ENCODE measurements around the gene HSPA14. TPM values are rescaled to one million over a fixed set of nuclear protein-coding genes. Genes with fewer than 3 reads are reported as not detected.

The HSPA14 gene
- total and polyA plus RNA-seq, 2 of the 4 experiments (the other 2 are of a cell fraction): 10.3 to 11.8 TPM

DNA sequence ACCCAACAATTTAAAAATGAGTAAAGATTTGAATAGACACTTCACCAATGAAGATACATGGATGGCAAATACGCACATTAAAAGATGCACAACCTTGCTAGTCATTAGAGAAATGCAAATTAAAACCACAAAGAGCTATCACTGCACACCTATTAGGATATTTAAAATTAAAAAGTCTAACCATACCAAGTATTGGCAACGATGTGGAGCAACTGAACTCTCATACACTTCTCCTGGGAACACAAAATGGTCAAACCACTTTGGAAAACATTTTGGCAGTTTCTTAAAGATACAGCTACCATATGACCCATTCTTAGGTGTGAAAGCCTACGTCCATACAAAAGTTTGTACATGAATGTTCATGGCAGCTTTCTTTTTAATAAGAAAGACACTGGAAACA is 79.7 kb downstream of the HSPA14 start:
- Histone ChIP-seq H4K20me1 (ENCODE audit: insufficient read depth, low read length) (no peaks in the 10 kb centered on the region), H2AK5ac (ENCODE audit: low read depth, low read length) (no peak overlapping the region), H2BK5ac (ENCODE audit: low read depth, low read length, poor library complexity, severe bottlenecking) (no peak overlapping the region), H3K36me3 (ENCODE audit: control insufficient read depth, insufficient read depth, low read length) (peaks cover 45% of the 10 kb centered on the region), H3K18ac (ENCODE audit: low read depth, low read length) (no peak overlapping the region), H2AFZ (replicated peaks; ENCODE audit: low read length, poor library complexity) (no peak overlapping the region), H4K5ac (ENCODE audit: low read depth, low read length) (no peak overlapping the region), H3K4me3 (ENCODE audit: insufficient read depth, low read depth, low read length) (no peak overlapping the region), H3K9me3 (ENCODE audit: control insufficient read depth, insufficient read depth, low read length) (peaks cover 12% of the 10 kb centered on the region), H2BK15ac (ENCODE audit: low read depth, low read length) (no peak overlapping the region), H2BK20ac (ENCODE audit: low read depth, low read length) (no peak overlapping the region), H3K27ac (ENCODE audit: insufficient read depth, low read length) (no peak overlapping the region), H3K79me1 (ENCODE audit: low read depth in 1 of 2, low read length in 2 of 2) (no peaks in the 10 kb centered on the region; a peak in 2 of 4 replicates), H3K9me1 (ENCODE audit: insufficient read depth, low read length) (no peaks in the 10 kb centered on the region; the same call in none of the 2 replicates), H3K9ac (ENCODE audit: low read depth, low read length) (no peak overlapping the region), H4K8ac (ENCODE audit: low read depth in 2 of 2, low read length in 2 of 2) (no peak overlapping the region), H4K91ac (ENCODE audit: insufficient read depth, low read depth, low read length) (no peak overlapping the region), H2AK9ac (replicated peaks; ENCODE audit: low read depth, low read length, poor library complexity) (no peak overlapping the region), H3K27me3 (ENCODE audit: control insufficient read depth, insufficient read depth, low read length) (no peaks in the 10 kb centered on the region), H3K56ac (ENCODE audit: extremely low read depth, insufficient read depth, low read length) (no peak overlapping the region), H3K23ac (ENCODE audit: low read depth, low read length) (no peak overlapping the region), H3K4ac (ENCODE audit: low read depth, low read length) (no peak overlapping the region), H3K14ac (replicated peaks; ENCODE audit: low read depth, low read length) (no peak overlapping the region), H2BK120ac (ENCODE audit: low read depth, low read length) (no peak overlapping the region), H3K4me1 (ENCODE audit: control insufficient read depth, insufficient read depth, low read length) (no peaks in the 10 kb centered on the region), H3K4me2 (ENCODE audit: low read depth, low read length) (no peak overlapping the region)
- WGBS, 2 experiments (ENCODE audit: extremely low coverage in 2 of 2, insufficient read length in 1 of 2): 100% methylated on average over 1 of the region's 3 CpGs; no CpG with 5 or more reads in 1 of the 2 experiments
- ATAC-seq (ENCODE audit: low read depth) (no peak), DNase-seq (no peak)
- ChIA-PET CTCF (no interaction called here), POLR2A (ENCODE audit: unreplicated experiment) (no interaction called here)
- intact Hi-C loops (cut with micrococcal nuclease) (no loop called here), in situ Hi-C loops (cut with MboI; ENCODE audit: low sequenced_read_pairs) (no loop called here), dilution Hi-C loops (cut with HindIII; ENCODE audit: low sequenced_read_pairs, unreplicated experiment) (no loop called here)
- TF ChIP-seq RCOR1 (IDR thresholded peaks at IDR 0.05; ENCODE audit: insufficient replicate concordance, low read length) (no peak), SMC3 (IDR thresholded peaks at IDR 0.05; ENCODE audit: low read depth, low read length) (no peak), FOS (IDR thresholded peaks at IDR 0.05; ENCODE audit: low read depth, low read length) (no peak), CEBPB (IDR thresholded peaks at IDR 0.05; ENCODE audit: low read depth, low read length) (no peak), MXI1 (IDR thresholded peaks at IDR 0.05; ENCODE audit: borderline replicate concordance, low read depth, low read length) (no peak), RFX5 (IDR thresholded peaks at IDR 0.05; ENCODE audit: low read depth, low read length) (no peak), BHLHE40 (IDR thresholded peaks at IDR 0.05; ENCODE audit: low read depth, low read length) (no peak), RAD21 (IDR thresholded peaks at IDR 0.05; ENCODE audit: low read length) (no peak), MAFK (IDR thresholded peaks at IDR 0.05; ENCODE audit: low read depth, low read length) (no peak), CHD1 (IDR thresholded peaks at IDR 0.05; ENCODE audit: low read depth, low read length) (no peak), MAZ (IDR thresholded peaks at IDR 0.05; ENCODE audit: borderline replicate concordance, low read depth, low read length) (no peak), POLR2A (IDR thresholded peaks at IDR 0.05; ENCODE audit: low read depth, low read length) (no peak)
- BruUV-seq (replicated peaks): no TSS peak
